Upper lobe of left lung (tissue), 4 donors: Measurements from ENCODE around the gene CEP104.

Source experiments
- CTCF ChIP-seq, 6 experiments: fragments of 450-650 bp in 4 of 6; fragments of 200-600 bp in 2 of 6; sonication (generic) in 2 of 6; IDR thresholded peaks; one replicate each; pipeline ENCODE4 v1.5.1; 2016 to 2019; ENCODE audit warnings: antibody characterized with exemption in 6 of 6
- EP300 ChIP-seq, 4 donors: sonication (generic); formaldehyde crosslinking; IDR thresholded peaks; one replicate each; pipeline ENCODE4 v1.5.1; 2017; ENCODE audit warnings: antibody characterized with exemption in 4 of 4, control low read depth in 2 of 4
- POLR2A ChIP-seq, 4 donors: fragments of 450-650 bp; IDR thresholded peaks; one replicate each; pipeline ENCODE4 v1.5.1; 2016 to 2017; ENCODE audit warnings: antibody characterized with exemption in 4 of 4, mild to moderate bottlenecking in 2 of 4
- POLR2AphosphoS5 ChIP-seq, 2 donors: sonication (generic); formaldehyde crosslinking; IDR thresholded peaks; one replicate each; pipeline ENCODE4 v1.5.1; 2017; ENCODE audit warnings: antibody characterized with exemption in 2 of 2

- TF ChIP-seq POLR2AphosphoS5 (IDR thresholded peaks at IDR 0.05): no peak
- no peak for TF ChIP-seq CTCF (IDR thresholded peaks at IDR 0.05)
- TF ChIP-seq EP300 (IDR thresholded peaks at IDR 0.05): no peak
- TF ChIP-seq POLR2A (IDR thresholded peaks at IDR 0.05): no peak
These were observed 69.7 kb downstream of the CEP104 start for GRCh38 chr1:3787349-3787715.
